C4-2B (cell line): ENCODE measurements around the gene MAPKAPK2.

ENCODE experiments used
- ZFX ChIP-seq: fragments of 450-650 bp; IDR thresholded peaks from 2 replicates; pipeline ENCODE4 v1.6.1; 2017
- TF ChIP-seq, protein P1 (sequence below): fragments of 450-650 bp; conservative IDR thresholded peaks from 2 replicates; pipeline ENCODE4 v1.5.1; 2017; ENCODE audit warnings: mild to moderate bottlenecking

DNA sequence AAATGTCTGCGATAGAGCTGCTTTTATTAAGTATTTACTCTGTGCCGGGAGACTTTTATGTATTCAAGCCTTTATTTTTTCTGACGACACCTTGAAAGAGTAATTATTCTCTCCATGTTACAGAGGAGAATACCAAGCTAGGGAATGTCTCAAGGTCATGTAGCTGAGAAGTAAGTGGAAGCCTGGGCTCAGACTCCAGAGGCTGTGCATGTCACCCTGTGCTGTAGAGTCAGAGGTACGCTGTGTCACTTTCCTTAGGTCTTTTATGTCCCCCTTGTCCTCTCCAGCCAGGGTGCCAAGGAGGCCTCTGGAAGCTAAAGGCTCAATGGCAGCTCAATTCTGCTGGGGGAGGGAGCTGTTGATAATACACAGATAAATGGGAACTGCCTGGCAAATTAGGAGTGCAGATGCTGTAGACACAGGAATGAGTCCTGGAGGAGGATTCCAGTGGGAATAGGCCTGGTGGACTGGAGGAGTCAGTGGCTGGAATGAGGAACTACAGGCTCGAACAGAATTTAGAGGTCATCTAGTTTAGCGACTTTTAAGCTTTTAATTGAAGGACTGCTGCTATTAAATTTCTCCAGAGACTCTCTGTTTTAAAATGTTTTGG is 76.6 kb downstream of the MAPKAPK2 start:
- TF ChIP-seq, protein P1, sequence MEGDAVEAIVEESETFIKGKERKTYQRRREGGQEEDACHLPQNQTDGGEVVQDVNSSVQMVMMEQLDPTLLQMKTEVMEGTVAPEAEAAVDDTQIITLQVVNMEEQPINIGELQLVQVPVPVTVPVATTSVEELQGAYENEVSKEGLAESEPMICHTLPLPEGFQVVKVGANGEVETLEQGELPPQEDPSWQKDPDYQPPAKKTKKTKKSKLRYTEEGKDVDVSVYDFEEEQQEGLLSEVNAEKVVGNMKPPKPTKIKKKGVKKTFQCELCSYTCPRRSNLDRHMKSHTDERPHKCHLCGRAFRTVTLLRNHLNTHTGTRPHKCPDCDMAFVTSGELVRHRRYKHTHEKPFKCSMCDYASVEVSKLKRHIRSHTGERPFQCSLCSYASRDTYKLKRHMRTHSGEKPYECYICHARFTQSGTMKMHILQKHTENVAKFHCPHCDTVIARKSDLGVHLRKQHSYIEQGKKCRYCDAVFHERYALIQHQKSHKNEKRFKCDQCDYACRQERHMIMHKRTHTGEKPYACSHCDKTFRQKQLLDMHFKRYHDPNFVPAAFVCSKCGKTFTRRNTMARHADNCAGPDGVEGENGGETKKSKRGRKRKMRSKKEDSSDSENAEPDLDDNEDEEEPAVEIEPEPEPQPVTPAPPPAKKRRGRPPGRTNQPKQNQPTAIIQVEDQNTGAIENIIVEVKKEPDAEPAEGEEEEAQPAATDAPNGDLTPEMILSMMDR: no peak
- no peak for TF ChIP-seq ZFX
